T-helper 1 cell treated with Interleukin-12 subunit alpha and Interleukin-12 subunit beta and Interleukin-4 antibody, amounts not matched to agents 30 ng/mL and 1 ng/mL, for 36 hours (primary cell): ENCODE data around the gene DPH7. TPM values are rescaled to one million over a fixed set of nuclear protein-coding genes. Genes with fewer than 3 reads are reported as not detected.
"Not testable (repeated sequence)": the region's sequence is repeated elsewhere in the genome, so short reads cannot be mapped to it uniquely, and the experiment has no call there.

Experiments
- intact Hi-C: fragments of 100-400 bp; cut with micrococcal nuclease; formaldehyde crosslinking; loops from one replicate; pipeline ENCODE4 v1.15.1; 2024
- total RNA-seq: library from RNA; stranded (reverse); gene quantifications from 2 replicates; pipeline ENCODE4 v1.2.3, GENCODE V29; 2022

Gene DPH7
- total RNA-seq, 1 donor from 2014 or later: 43.6 TPM

- intact Hi-C loops: loop anchor here (5.0 kb wide), 3 partner anchors 305 to 1700 kb away; partner anchors contain the start of genes CAMSAP1, NRARP and PAXX
Measured at GRCh38 chr9:137607141-137607857, 28.6 kb upstream of the DPH7 start.

- intact Hi-C loops: loop anchor here (1.0 to 5.0 kb wide), 4 partner anchors 33 to 1699 kb away; partner anchors contain the start of genes CAMSAP1, NRARP and PAXX
Measured at GRCh38 chr9:137606734-137607138, 28.0 kb upstream of the DPH7 start.

GRCh38 chr9:137606005-137606621 lies 27.4 kb upstream of the DPH7 start:
- intact Hi-C loops: loop anchor here (1.0 to 5.0 kb wide), 4 partner anchors 33 to 1699 kb away; partner anchors contain the start of genes CAMSAP1, NRARP and PAXX

GRCh38 chr9:137605121-137606004 lies 26.6 kb upstream of the DPH7 start, which contains the start of gene ARRDC1:
TSS of gene ARRDC1 (plus strand) at chr9:137605686. CDS start at chr9:137605718, 32 bp downstream.
- intact Hi-C loops: loop anchor here (1.0 to 5.0 kb wide), 15 partner anchors 13 to 1698 kb away; partner anchors contain the start of genes CAMSAP1, DNLZ, DPH7 and EXD3

GRCh38 chr9:137604345-137605086 lies 25.8 kb upstream of the DPH7 start:
- intact Hi-C loops: loop anchor here (1.0 to 5.0 kb wide), 14 partner anchors 14 to 1697 kb away; partner anchors contain the start of genes CAMSAP1, DNLZ, DPH7 and EXD3

- intact Hi-C loops: loop anchor here (2.0 kb wide), 1 partner anchor 813 kb away; the partner anchor contains the start of gene TMEM141
Measured at GRCh38 chr9:137603879-137604278, 25.2 kb upstream of the DPH7 start.

- intact Hi-C loops: no loop called here
Measured at GRCh38 chr9:137602661-137603060, 23.9 kb upstream of the DPH7 start.

GRCh38 chr9:137598943-137599342 lies 20.2 kb upstream of the DPH7 start:
- intact Hi-C loops: no loop called here

- intact Hi-C loops: not testable (repeated sequence)
Measured at GRCh38 chr9:137596577-137596976, 17.9 kb upstream of the DPH7 start.

- intact Hi-C loops: loop anchor here (5.0 kb wide), 1 partner anchor 1111 kb away; the partner anchor contains the start of gene SEC16A
Measured at GRCh38 chr9:137593176-137593575, 14.5 kb upstream of the DPH7 start.

- intact Hi-C loops: loop anchor here (5.0 kb wide), 1 partner anchor 1110 kb away; the partner anchor contains the start of gene SEC16A
Measured at GRCh38 chr9:137592767-137593166, 14.0 kb upstream of the DPH7 start.

- intact Hi-C loops: loop anchor here (1.0 to 5.0 kb wide), 5 partner anchors 11 to 1108 kb away; partner anchors contain the start of genes ARRDC1, MRPL41 and SEC16A
Measured at GRCh38 chr9:137590469-137591383, 12.0 kb upstream of the DPH7 start, which contains the start of gene ZMYND19. TSS of gene ZMYND19 (minus strand) at chr9:137590512. CDS start at chr9:137590263, 249 bp downstream.

- intact Hi-C loops: loop anchor here (1.0 to 5.0 kb wide), 5 partner anchors 11 to 1108 kb away; partner anchors contain the start of genes ARRDC1, MRPL41 and SEC16A
Measured at GRCh38 chr9:137590123-137590468, 11.4 kb upstream of the DPH7 start.

GRCh38 chr9:137589441-137590122 lies 10.9 kb upstream of the DPH7 start:
- intact Hi-C loops: loop anchor here (1.0 to 5.0 kb wide), 5 partner anchors 10 to 1107 kb away; partner anchors contain the start of genes ARRDC1, MRPL41 and SEC16A

GRCh38 chr9:137588891-137589290 lies 10.2 kb upstream of the DPH7 start:
- intact Hi-C loops: no loop called here

- intact Hi-C loops: no loop called here
Measured at GRCh38 chr9:137588311-137588710, 9.6 kb upstream of the DPH7 start.

- intact Hi-C loops: no loop called here
Measured at GRCh38 chr9:137586854-137587253, 8.1 kb upstream of the DPH7 start.

GRCh38 chr9:137583957-137584356 lies 5.2 kb upstream of the DPH7 start:
- intact Hi-C loops: no loop called here
